ENCODE data around the gene TMEM255B.

DNA sequence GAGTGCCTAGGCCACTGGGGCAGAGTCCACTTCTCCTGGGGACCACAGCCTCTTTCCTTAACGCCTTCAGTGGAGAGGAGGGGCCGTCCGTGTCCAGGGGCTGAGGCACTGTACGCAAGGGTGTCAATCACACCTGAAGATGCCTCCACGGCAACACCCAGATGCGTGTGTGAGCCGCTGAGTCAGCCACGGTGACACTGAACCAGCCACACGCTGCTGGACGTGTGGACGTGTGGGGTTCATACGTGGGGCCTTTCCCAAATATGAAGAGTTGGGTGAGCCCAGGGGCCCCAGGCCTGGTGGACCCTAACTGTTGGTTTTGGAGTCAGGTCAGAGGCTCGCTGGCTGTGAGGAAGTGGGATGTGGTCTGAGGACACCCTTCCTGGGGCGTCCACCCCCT is 51.6 kb downstream of the TMEM255B start:
- TF ChIP-seq, protein P1, sequence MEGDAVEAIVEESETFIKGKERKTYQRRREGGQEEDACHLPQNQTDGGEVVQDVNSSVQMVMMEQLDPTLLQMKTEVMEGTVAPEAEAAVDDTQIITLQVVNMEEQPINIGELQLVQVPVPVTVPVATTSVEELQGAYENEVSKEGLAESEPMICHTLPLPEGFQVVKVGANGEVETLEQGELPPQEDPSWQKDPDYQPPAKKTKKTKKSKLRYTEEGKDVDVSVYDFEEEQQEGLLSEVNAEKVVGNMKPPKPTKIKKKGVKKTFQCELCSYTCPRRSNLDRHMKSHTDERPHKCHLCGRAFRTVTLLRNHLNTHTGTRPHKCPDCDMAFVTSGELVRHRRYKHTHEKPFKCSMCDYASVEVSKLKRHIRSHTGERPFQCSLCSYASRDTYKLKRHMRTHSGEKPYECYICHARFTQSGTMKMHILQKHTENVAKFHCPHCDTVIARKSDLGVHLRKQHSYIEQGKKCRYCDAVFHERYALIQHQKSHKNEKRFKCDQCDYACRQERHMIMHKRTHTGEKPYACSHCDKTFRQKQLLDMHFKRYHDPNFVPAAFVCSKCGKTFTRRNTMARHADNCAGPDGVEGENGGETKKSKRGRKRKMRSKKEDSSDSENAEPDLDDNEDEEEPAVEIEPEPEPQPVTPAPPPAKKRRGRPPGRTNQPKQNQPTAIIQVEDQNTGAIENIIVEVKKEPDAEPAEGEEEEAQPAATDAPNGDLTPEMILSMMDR (IDR thresholded peaks at IDR 0.05) = no peak
- no peak for TF ChIP-seq POLR2A (IDR thresholded peaks at IDR 0.05)
